ENCODE results near the gene ASB6.
A peak's percentile ranks its signal among the peaks of the same experiment; 100 is the strongest.

ASB6 gene

GRCh38 chr9:129626079-129626624 lies 15.8 kb downstream of the ASB6 start, which contains the start of gene NTMT1:
TSS of gene NTMT1 (plus strand) at chr9:129626163. CDS start at chr9:129632704, 6,541 bp downstream.
- peak; percentile 65 for DNase-seq (ENCODE audit: low read depth)

- DNase-seq (ENCODE audit: low read depth) = no peak
Observed at GRCh38 chr9:129624947-129625346, 17.0 kb downstream of the ASB6 start.

GRCh38 chr9:129624168-129624759 lies 17.7 kb downstream of the ASB6 start:
- DNase-seq (ENCODE audit: low read depth) = no peak

- no peak for DNase-seq (ENCODE audit: low read depth)
Observed at GRCh38 chr9:129623331-129623730, 18.6 kb downstream of the ASB6 start.

GRCh38 chr9:129620669-129621295 lies 21.2 kb downstream of the ASB6 start, which contains the start of gene C9orf50:
TSS of gene C9orf50 (minus strand) at chr9:129621101. CDS start at chr9:129620574, 527 bp downstream.
- DNase-seq (ENCODE audit: low read depth) = no peak

- DNase-seq (ENCODE audit: low read depth) = no peak
Observed at GRCh38 chr9:129619787-129620668, 21.9 kb downstream of the ASB6 start.

- DNase-seq (ENCODE audit: low read depth) = no peak
Observed at GRCh38 chr9:129617167-129617566, 24.8 kb downstream of the ASB6 start.

- no peak for DNase-seq (ENCODE audit: low read depth)
Observed at GRCh38 chr9:129615407-129616285, 26.3 kb downstream of the ASB6 start.

GRCh38 chr9:129614932-129615331 lies 27.0 kb downstream of the ASB6 start:
- no peak for DNase-seq (ENCODE audit: low read depth)

GRCh38 chr9:129613520-129614175 lies 28.3 kb downstream of the ASB6 start:
- DNase-seq (ENCODE audit: low read depth) = no peak

GRCh38 chr9:129612815-129613519 lies 29.0 kb downstream of the ASB6 start:
- no peak for DNase-seq (ENCODE audit: low read depth)

- no peak for DNase-seq (ENCODE audit: low read depth)
Observed at GRCh38 chr9:129612123-129612522, 29.8 kb downstream of the ASB6 start.

- DNase-seq (ENCODE audit: low read depth) = no peak
Observed at GRCh38 chr9:129611307-129611800, 30.6 kb downstream of the ASB6 start.

GRCh38 chr9:129610473-129611306 lies 31.3 kb downstream of the ASB6 start:
- DNase-seq (ENCODE audit: low read depth) = no peak

- DNase-seq (ENCODE audit: low read depth) = no peak
Observed at GRCh38 chr9:129610213-129610472, 31.8 kb downstream of the ASB6 start.

- DNase-seq (ENCODE audit: low read depth) = no peak
Observed at GRCh38 chr9:129609486-129610212, 32.3 kb downstream of the ASB6 start.

GRCh38 chr9:129608561-129609481 lies 33.1 kb downstream of the ASB6 start:
- no peak for DNase-seq (ENCODE audit: low read depth)

GRCh38 chr9:129607027-129607387 lies 34.9 kb downstream of the ASB6 start:
- no peak for DNase-seq (ENCODE audit: low read depth)

Data from fibroblast of the conjunctiva (primary cell).